GM12878 (cell line): ENCODE results near the gene OR8U1.

Experiments used
- BRCA1 ChIP-seq: IDR thresholded peaks from 2 replicates; pipeline ENCODE4 v1.6.1; 2011; ENCODE audit warnings: low read depth, low read length, improper control_type of control experiment
- CTCF ChIP-seq, 3 experiments: IDR thresholded peaks in 2 of 3; conservative IDR thresholded peaks in 1 of 3; 2 replicates each; pipeline ENCODE4 v1.5.1; 2011; ENCODE audit warnings: low read depth in 3 of 3, low read length in 3 of 3, mild to moderate bottlenecking in 3 of 3, control low read depth in 2 of 3, moderate library complexity in 2 of 3, inconsistent platforms in 1 of 3, mixed read lengths in 1 of 3; ENCODE audit not compliant: control insufficient read depth in 2 of 3, insufficient read depth in 1 of 3; ENCODE audit errors: extremely low read depth in 1 of 3
- ESRRA ChIP-seq: IDR thresholded peaks from 2 replicates; pipeline ENCODE4 v1.6.1; 2012; ENCODE audit warnings: mild to moderate bottlenecking, low read length, improper control_type of control experiment
- FOS ChIP-seq: IDR thresholded peaks from 3 replicates; pipeline ENCODE4 v1.6.1; 2011; ENCODE audit warnings: borderline replicate concordance; ENCODE audit not compliant: insufficient read length; ENCODE audit errors: extremely low read depth
- SIN3A ChIP-seq: IDR thresholded peaks from 2 replicates; pipeline ENCODE4 v1.6.1; 2012; ENCODE audit warnings: low read depth, low read length, improper control_type of control experiment

GRCh38 chr11:56331861-56332491 lies 43.4 kb upstream of the OR8U1 start:
- TF ChIP-seq BRCA1 (no peak), CTCF (IDR thresholded peaks at IDR 0.05 in 2 of 3, conservative IDR thresholded peaks at IDR 0.05 in 1 of 3; ENCODE audit: control insufficient read depth in 2 of 3, extremely low read depth in 1 of 3, insufficient read depth in 1 of 3, low read depth in 3 of 3, low read length in 3 of 3) (no peak), ESRRA (no peak), FOS (no peak), SIN3A (no peak)
